HCT116 (cell line): ENCODE measurements around the gene ATP5F1E.

Experiments used
- CEBPB ChIP-seq: IDR thresholded peaks from 2 replicates; pipeline ENCODE4 v1.6.1; 2012; ENCODE audit warnings: low read depth
- CTCF ChIP-seq, 3 experiments: fragments of 200-600 bp in 1 of 3; sonication (generic) in 1 of 3; IDR thresholded peaks in 2 of 3; conservative IDR thresholded peaks in 1 of 3; 2 replicates each; pipeline ENCODE4 v1.5.1; 2012 to 2017; ENCODE audit warnings: low read depth in 2 of 3, low read length in 2 of 3, antibody characterized with exemption in 1 of 3, borderline replicate concordance in 1 of 3, control low read depth in 1 of 3, mild to moderate bottlenecking in 1 of 3, mixed read lengths in 1 of 3, mixed run types in 1 of 3, moderate library complexity in 1 of 3; ENCODE audit not compliant: insufficient read depth in 1 of 3
- JUND ChIP-seq: IDR thresholded peaks from 2 replicates; pipeline ENCODE4 v1.6.1; 2012
- POLR2A ChIP-seq: IDR thresholded peaks from 2 replicates; pipeline ENCODE4 v1.7.0; 2011; ENCODE audit warnings: borderline replicate concordance; ENCODE audit not compliant: insufficient read depth, insufficient read length; ENCODE audit errors: extremely low read depth
- SIN3A ChIP-seq: IDR thresholded peaks from 2 replicates; pipeline ENCODE4 v1.6.1; 2012; ENCODE audit warnings: low read depth
- YY1 ChIP-seq: IDR thresholded peaks from 2 replicates; pipeline ENCODE4 v1.6.1; 2011; ENCODE audit warnings: low read length, low read depth, moderate library complexity, mild to moderate bottlenecking; ENCODE audit not compliant: insufficient replicate concordance; ENCODE audit errors: extremely low read depth

GRCh38 chr20:59000326-59000725 lies 31.8 kb downstream of the ATP5F1E start:
- TF ChIP-seq YY1, result no peak
- TF ChIP-seq SIN3A, result no peak
- TF ChIP-seq CTCF (IDR thresholded peaks at IDR 0.05 in 2 of 3, conservative IDR thresholded peaks at IDR 0.05 in 1 of 3; ENCODE audit: borderline replicate concordance in 1 of 3, insufficient read depth in 1 of 3, low read depth in 2 of 3, low read length in 2 of 3), result no peak
- TF ChIP-seq POLR2A, result no peak
- TF ChIP-seq JUND, result no peak
- no peak for TF ChIP-seq CEBPB
